Adrenal gland (tissue), 12 donors: Measurements from ENCODE around the gene IMMP2L. TPM values are rescaled to one million over a fixed set of nuclear protein-coding genes. Genes with fewer than 3 reads are reported as not detected.

ENCODE experiments used
- DNase-seq, 7 donors: peaks; one replicate each; pipeline ENCODE4 v3.0.0-alpha.2; 2019 to 2020
- H3K27ac ChIP-seq, 5 donors: fragments of 200-600 bp; sonication (generic) in 4 of 5; 1 replicate in 3 of 5; 2 replicates in 2 of 5; pipeline versions ENCODE4 v1.5.1 to v1.8.0; 2016 to 2020; ENCODE audit warnings: mild to moderate bottlenecking in 1 of 5
- H3K27me3 ChIP-seq: fragments of 200-600 bp; 2 replicates; pipeline ENCODE4 v1.8.0; 2021
- H3K36me3 ChIP-seq, 2 donors: fragments of 200-600 bp; replicated peaks in 1 of 2; 1 replicate in 1 of 2; 2 replicates in 1 of 2; pipeline versions ENCODE4 v1.5.1 to v1.8.0; 2018 to 2022
- H3K4me1 ChIP-seq, 2 donors: fragments of 200-600 bp; replicated peaks in 1 of 2; 1 replicate in 1 of 2; 2 replicates in 1 of 2; pipeline versions ENCODE4 v1.5.1 to v1.8.0; 2018 to 2021
- H3K4me3 ChIP-seq, 4 donors: fragments of 200-600 bp; sonication (generic) in 3 of 4; one replicate each; pipeline ENCODE4 v1.5.1; 2016 to 2018
- H3K9me3 ChIP-seq, 3 donors: fragments of 200-600 bp; sonication (generic) in 1 of 3; replicated peaks in 1 of 3; 1 replicate in 2 of 3; 2 replicates in 1 of 3; pipeline versions ENCODE4 v1.5.1 to v1.8.0; 2016 to 2021
- CTCF ChIP-seq, 6 experiments: fragments of 450-650 bp in 4 of 6; fragments of 200-600 bp in 2 of 6; sonication (generic) in 1 of 6; IDR thresholded peaks; 1 replicate in 5 of 6; 2 replicates in 1 of 6; pipeline versions ENCODE4 v1.5.1 to v1.8.0; 2016 to 2021; ENCODE audit warnings: antibody characterized with exemption in 6 of 6, mild to moderate bottlenecking in 2 of 6, moderate library complexity in 1 of 6
- POLR2A ChIP-seq, 2 donors: fragments of 450-650 bp; IDR thresholded peaks; one replicate each; pipeline ENCODE4 v1.6.1; 2017; ENCODE audit warnings: antibody characterized with exemption in 2 of 2, mild to moderate bottlenecking in 2 of 2, moderate library complexity in 1 of 2
- WGBS, 4 donors: extraction: QIAGEN DNeasy Blood & Tissue Kit in 2 of 4; methylation state at CpG; one replicate each; pipeline versions ENCODE4 v1.1.5 to v1.1.7; 2013 to 2017; 5-methylcytosine and 5-hydroxymethylcytosine counted together
- intact Hi-C, 2 donors: fragments of 100-400 bp; cut with DNase I; formaldehyde crosslinking; loops; one replicate each; pipeline versions ENCODE4 v1.14.1 to v1.15.0; 2022 to 2023
- polyA plus RNA-seq, 3 donors: library from polyadenylated mRNA; stranded (reverse); fragments of 200-250 nt in 2 of 3; fragments of 350-450 nt in 1 of 3; fragmentation: Illumina TruSeq in 1 of 3; extraction: RNeasy Lipid Tissue Mini Kit (QIAGEN cat#74804) in 1 of 3; gene quantifications; one replicate each; pipeline ENCODE4 v1.2.3, GENCODE V29; 2013 to 2014
- total RNA-seq, 9 donors: library from RNA; depleted of rRNA in 4 of 9; stranded (reverse); fragments of >200 nt in 4 of 9; fragments of 120-200 nt in 1 of 9; fragmentation: NEBNext Ultra II Directional in 1 of 9; extraction: Animal tissue kit (Norgen Biotek cat#: 25700) in 1 of 9; gene quantifications; one replicate each; pipeline versions ENCODE4 v1.1.0 to v1.2.4, GENCODE V29; 2013 to 2023
- donor health status: healthy with polysubstance abuse.
- donor health status: Bipolar disorder and iron deficiency.
- donor health status: DM: yes; HTN: yes; CAD: no.
- donor health status: DM: no; HTN: no; CAD: no.
- donor health status: DM: no; HTN: no; CAD: no.
- donor health status: DM: yes; HTN: yes; CAD: no.

IMMP2L gene
- total and polyA plus RNA-seq, 12 donors: 13.4 to 34.1 (median 25.3) TPM

GRCh38 chr7:111030336-111030735, 532.0 kb downstream of the IMMP2L start:
- intact Hi-C loops: no loop called here
- no peak overlapping the region for H3K4me3 ChIP-seq
- no peak overlapping the region for H3K27ac ChIP-seq
- no peak for TF ChIP-seq POLR2A (IDR thresholded peaks at IDR 0.05)
- no peak for TF ChIP-seq CTCF (IDR thresholded peaks at IDR 0.05)
- H3K4me1 ChIP-seq: peaks cover 11 to 23% of the 10 kb centered on the region in 2 donors
- no peaks in the 10 kb centered on the region for H3K36me3 ChIP-seq
- no peaks in the 10 kb centered on the region for H3K9me3 ChIP-seq
- no peak for DNase-seq
- no peaks in the 10 kb centered on the region for H3K27me3 ChIP-seq

GRCh38 chr7:111029574-111030251, 532.6 kb downstream of the IMMP2L start:
- 9 to 13% (median 11%) methylated on average over 1 of the region's 1 CpG for WGBS, 4 donors

GRCh38 chr7:111029141-111029572, 533.1 kb downstream of the IMMP2L start:
- peak in 2 of 7 donors; percentile 16 to 24 for DNase-seq
- Histone ChIP-seq H3K36me3 (no peaks in the 10 kb centered on the region), H3K4me1 (peaks cover 11 to 23% of the 10 kb centered on the region in 2 donors), H3K27ac (peak overlapping the region in 2 of 5 donors; percentile 0 to 11), H3K4me3 (no peak overlapping the region), H3K27me3 (no peaks in the 10 kb centered on the region), H3K9me3 (no peaks in the 10 kb centered on the region)
- TF ChIP-seq POLR2A (IDR thresholded peaks at IDR 0.05) (no peak), CTCF (IDR thresholded peaks at IDR 0.05) (no peak)
- 31 to 47% (median 35%) methylated on average over 1 of the region's 1 CpG for WGBS, 4 donors
- intact Hi-C loops: no loop called here

More at GRCh38 chr7:111029574-111030251, 532.6 kb downstream of the IMMP2L start:
- no peak for TF ChIP-seq CTCF (IDR thresholded peaks at IDR 0.05)
- TF ChIP-seq POLR2A (IDR thresholded peaks at IDR 0.05): no peak
- Histone ChIP-seq H3K4me3 (no peak overlapping the region), H3K4me1 (peaks cover 11 to 23% of the 10 kb centered on the region in 2 donors), H3K36me3 (no peaks in the 10 kb centered on the region), H3K9me3 (no peaks in the 10 kb centered on the region), H3K27me3 (no peaks in the 10 kb centered on the region), H3K27ac (peak overlapping the region in 2 of 5 donors; percentile 0 to 11)
- intact Hi-C loops: no loop called here
- DNase-seq: peak; percentile 37 to 72 (median 53)

GRCh38 chr7:111027396-111027795, 534.9 kb downstream of the IMMP2L start:
- no peak overlapping the region for H3K27ac ChIP-seq
- peaks cover 11 to 23% of the 10 kb centered on the region in 2 donors for H3K4me1 ChIP-seq
- no peak for DNase-seq
- no peak for TF ChIP-seq CTCF (IDR thresholded peaks at IDR 0.05)
- no peak for TF ChIP-seq POLR2A (IDR thresholded peaks at IDR 0.05)
- intact Hi-C loops: no loop called here
- no peaks in the 10 kb centered on the region for H3K27me3 ChIP-seq
- H3K36me3 ChIP-seq: no peaks in the 10 kb centered on the region
- no peaks in the 10 kb centered on the region for H3K9me3 ChIP-seq
- no peak overlapping the region for H3K4me3 ChIP-seq
- WGBS, 4 donors: 83 to 90% (median 86%) methylated on average over 4 of the region's 4 CpGs
